Measurements from ENCODE around the gene RAB36.

The RAB36 gene

DNA sequence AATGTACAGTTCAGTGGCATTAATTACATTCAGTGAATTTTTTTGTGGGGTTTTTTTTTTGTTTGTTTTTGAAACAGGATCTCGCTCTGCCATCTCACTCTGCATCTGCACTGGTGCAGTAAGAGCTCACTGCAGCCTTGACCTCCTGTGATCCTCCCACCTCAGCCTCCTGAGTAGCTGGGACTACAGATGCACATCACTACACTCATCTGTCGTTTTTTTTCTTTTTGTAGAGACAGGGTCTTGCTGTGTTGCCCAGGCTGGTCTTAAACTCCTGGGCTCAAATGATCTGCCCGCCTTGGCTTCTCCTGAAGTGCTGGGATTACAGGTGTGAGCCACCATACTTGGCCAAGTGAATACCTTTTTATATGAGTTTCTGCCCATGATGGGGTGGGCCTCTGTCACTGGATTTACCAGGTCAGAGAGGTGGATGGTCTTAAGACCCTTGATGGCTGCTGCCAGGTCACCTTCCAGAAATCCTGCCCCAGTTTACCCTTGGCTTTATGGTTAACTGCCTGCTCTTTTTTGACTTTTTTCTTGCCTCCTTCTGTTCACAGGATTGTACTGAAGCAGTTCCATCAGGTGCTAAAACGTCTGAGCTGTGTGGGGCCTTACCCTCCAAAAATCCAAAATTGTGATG is 57.7 kb downstream of the RAB36 start:
- in situ Hi-C loops (cut with HindIII; ENCODE audit: low pct_ligation_motif_present, low sequenced_read_pairs) = no loop called here
- H3K27ac ChIP-seq = no peak overlapping the region
- H3K36me3 ChIP-seq (replicated peaks) = peaks cover 12% of the 10 kb centered on the region
- TF ChIP-seq, protein P1, sequence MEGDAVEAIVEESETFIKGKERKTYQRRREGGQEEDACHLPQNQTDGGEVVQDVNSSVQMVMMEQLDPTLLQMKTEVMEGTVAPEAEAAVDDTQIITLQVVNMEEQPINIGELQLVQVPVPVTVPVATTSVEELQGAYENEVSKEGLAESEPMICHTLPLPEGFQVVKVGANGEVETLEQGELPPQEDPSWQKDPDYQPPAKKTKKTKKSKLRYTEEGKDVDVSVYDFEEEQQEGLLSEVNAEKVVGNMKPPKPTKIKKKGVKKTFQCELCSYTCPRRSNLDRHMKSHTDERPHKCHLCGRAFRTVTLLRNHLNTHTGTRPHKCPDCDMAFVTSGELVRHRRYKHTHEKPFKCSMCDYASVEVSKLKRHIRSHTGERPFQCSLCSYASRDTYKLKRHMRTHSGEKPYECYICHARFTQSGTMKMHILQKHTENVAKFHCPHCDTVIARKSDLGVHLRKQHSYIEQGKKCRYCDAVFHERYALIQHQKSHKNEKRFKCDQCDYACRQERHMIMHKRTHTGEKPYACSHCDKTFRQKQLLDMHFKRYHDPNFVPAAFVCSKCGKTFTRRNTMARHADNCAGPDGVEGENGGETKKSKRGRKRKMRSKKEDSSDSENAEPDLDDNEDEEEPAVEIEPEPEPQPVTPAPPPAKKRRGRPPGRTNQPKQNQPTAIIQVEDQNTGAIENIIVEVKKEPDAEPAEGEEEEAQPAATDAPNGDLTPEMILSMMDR (IDR thresholded peaks at IDR 0.05; ENCODE audit: low read depth, low read length, missing control alignments) = no peak
- no peaks in the 10 kb centered on the region for H3K27me3 ChIP-seq (replicated peaks)
- no peak overlapping the region for H3K4me3 ChIP-seq (ENCODE audit: low read depth, low read length)
- no peak for DNase-seq

DNA sequence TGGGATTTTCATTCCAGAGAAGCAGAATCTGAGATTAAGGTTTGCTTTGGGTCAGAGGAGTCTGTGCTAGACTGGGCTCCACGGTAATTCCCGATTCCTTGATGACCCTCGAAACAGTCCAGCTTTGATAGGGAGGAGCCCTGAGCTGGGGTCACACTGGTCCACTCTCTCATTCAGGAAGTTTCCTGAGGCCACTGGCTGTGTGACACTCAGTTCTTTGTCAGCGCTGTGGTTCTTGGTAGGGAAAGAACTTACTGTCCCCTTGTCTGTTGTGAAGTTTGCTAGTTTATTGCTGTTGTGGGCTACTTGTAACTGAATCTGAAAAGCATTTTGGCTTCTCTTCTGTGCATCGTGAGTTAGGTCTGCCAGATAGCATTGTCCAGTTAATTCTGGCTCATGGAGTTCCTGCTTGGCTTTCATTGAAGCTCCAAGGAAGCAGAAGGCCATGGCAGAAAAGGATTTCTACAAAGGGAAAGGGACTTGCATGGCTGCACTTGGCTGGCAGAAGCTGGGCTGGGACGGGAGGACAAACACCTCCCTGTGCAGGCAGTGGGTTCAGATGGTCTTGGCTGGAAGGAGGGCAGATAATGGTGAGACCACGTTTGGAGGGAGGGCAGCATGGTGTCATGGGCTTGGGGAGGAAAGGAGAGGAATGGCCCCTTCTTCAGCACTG is 58.3 kb downstream of the RAB36 start:
- peaks cover 12% of the 10 kb centered on the region for H3K36me3 ChIP-seq (replicated peaks)
- H3K27me3 ChIP-seq (replicated peaks) = no peaks in the 10 kb centered on the region
- TF ChIP-seq, protein P1 (IDR thresholded peaks at IDR 0.05; ENCODE audit: low read depth, low read length, missing control alignments) = no peak
- in situ Hi-C loops (cut with HindIII; ENCODE audit: low pct_ligation_motif_present, low sequenced_read_pairs) = no loop called here
- DNase-seq = no peak
- H3K4me3 ChIP-seq (ENCODE audit: low read depth, low read length) = no peak overlapping the region
- H3K27ac ChIP-seq = peak overlapping the region; percentile 17

DNA sequence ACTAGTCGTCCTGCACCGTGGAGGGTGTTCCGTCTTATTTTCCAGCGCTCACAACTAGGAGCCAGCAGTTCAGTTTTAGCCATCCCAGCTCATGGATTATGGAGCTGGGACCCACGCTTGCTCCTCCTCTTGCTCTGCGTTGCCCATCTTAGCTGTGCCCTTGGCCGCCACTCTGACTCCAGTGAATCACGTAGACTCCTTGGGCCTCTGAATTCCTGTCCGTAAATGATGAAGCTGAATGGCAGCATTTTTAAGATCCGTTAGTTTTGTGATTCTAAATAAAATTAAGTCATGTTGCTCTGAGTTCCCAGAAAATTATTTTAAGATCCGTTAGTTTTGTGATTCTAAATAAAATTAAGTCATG is 58.8 kb downstream of the RAB36 start:
- no peak overlapping the region for H3K27ac ChIP-seq
- H3K27me3 ChIP-seq (replicated peaks) = no peaks in the 10 kb centered on the region
- H3K36me3 ChIP-seq (replicated peaks) = peaks cover 12% of the 10 kb centered on the region
- DNase-seq = no peak
- TF ChIP-seq, protein P1 (IDR thresholded peaks at IDR 0.05; ENCODE audit: low read depth, low read length, missing control alignments) = no peak
- no peak overlapping the region for H3K4me3 ChIP-seq (ENCODE audit: low read depth, low read length)
- in situ Hi-C loops (cut with HindIII; ENCODE audit: low pct_ligation_motif_present, low sequenced_read_pairs) = no loop called here

DNA sequence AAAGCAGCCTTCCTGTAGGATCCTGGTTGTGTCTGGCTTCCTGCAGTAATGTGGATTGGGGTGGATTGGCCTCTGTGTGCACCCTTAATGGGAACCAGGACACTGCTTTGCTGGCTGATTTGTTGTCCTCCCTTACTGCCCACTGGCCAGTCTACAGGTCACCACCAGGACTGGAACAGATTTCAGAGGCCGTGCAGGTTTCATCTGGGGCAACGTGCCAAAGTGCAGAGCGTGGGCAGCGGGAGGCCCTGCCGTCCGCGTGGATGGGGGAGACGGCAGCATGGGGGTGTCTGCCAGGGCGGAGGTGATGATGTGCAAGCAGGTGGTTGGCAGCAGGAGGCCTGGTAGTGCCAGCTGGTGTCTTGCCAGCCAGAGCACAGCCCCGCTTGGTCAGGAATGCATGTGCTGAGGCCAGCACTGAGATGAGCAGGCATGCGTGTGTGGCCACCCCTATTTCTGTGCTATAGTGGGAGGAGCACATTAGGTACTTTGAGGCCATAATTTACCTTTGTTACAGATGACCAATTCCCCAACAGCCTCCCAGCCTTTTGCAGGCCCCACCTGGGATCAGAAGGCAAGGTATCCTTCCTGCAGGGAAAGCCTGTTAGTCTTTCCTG is 59.4 kb downstream of the RAB36 start:
- in situ Hi-C loops (cut with HindIII; ENCODE audit: low pct_ligation_motif_present, low sequenced_read_pairs) = no loop called here
- no peaks in the 10 kb centered on the region for H3K27me3 ChIP-seq (replicated peaks)
- peaks cover 12% of the 10 kb centered on the region for H3K36me3 ChIP-seq (replicated peaks)
- H3K4me3 ChIP-seq (ENCODE audit: low read depth, low read length) = no peak overlapping the region
- TF ChIP-seq, protein P1 (IDR thresholded peaks at IDR 0.05; ENCODE audit: low read depth, low read length, missing control alignments) = no peak
- DNase-seq = no peak
- no peak overlapping the region for H3K27ac ChIP-seq

DNA sequence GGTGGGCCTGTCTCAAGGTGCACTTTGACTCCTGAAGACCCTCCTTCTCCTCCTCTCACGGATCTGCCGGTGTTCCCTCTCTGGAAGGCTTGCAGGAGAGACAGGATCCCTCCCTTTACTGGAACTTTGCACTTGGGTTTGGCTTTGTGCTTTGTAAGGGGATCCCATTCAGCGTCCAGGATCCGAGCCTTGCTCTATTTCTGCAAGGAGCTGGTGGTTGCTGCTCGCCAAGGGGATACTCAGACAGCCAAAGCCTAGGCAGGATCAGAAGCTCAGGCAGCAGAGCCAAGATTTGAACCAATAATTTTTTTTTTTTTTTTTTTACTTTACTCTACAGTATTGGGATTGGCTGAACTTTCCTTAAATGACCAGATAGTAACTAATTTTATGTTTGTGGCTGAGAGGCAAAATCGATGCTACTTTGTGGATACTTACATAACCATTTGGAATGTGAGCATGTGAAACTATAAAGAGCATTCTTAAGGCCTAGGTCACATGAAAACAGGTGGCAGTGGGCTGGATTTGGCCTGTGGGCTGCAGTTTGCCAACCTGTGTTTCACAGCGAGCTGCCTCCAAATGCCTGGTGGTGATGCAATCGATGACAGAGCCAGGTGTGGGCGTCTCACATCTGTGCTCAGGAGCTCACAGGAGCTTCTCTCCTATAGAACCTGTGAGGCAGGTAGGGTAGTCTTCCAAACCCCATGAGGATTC is 60.2 kb downstream of the RAB36 start:
- peak overlapping the region; percentile 25 for H3K27ac ChIP-seq
- no peak for DNase-seq
- no peak overlapping the region for H3K4me3 ChIP-seq (ENCODE audit: low read depth, low read length)
- H3K36me3 ChIP-seq (replicated peaks) = peaks cover 12% of the 10 kb centered on the region
- TF ChIP-seq, protein P1 (IDR thresholded peaks at IDR 0.05; ENCODE audit: low read depth, low read length, missing control alignments) = no peak
- H3K27me3 ChIP-seq (replicated peaks) = no peaks in the 10 kb centered on the region
- in situ Hi-C loops (cut with HindIII; ENCODE audit: low pct_ligation_motif_present, low sequenced_read_pairs) = no loop called here

Measured in brain microvascular endothelial cell (primary cell).